Bronchus fibroblast of lung (primary cell): Measurements from ENCODE around the gene TEX53. TPM values are rescaled to one million over a fixed set of nuclear protein-coding genes. Genes with fewer than 3 reads are reported as not detected.

Experiments used
- total RNA-seq: library from RNA; depleted of rRNA; stranded (reverse); fragments of >200 nt; gene quantifications from 2 replicates; pipeline ENCODE4 v1.2.3, GENCODE V29; 2015

Gene TEX53
- total RNA-seq: not detected in 2 replicates

DNA sequence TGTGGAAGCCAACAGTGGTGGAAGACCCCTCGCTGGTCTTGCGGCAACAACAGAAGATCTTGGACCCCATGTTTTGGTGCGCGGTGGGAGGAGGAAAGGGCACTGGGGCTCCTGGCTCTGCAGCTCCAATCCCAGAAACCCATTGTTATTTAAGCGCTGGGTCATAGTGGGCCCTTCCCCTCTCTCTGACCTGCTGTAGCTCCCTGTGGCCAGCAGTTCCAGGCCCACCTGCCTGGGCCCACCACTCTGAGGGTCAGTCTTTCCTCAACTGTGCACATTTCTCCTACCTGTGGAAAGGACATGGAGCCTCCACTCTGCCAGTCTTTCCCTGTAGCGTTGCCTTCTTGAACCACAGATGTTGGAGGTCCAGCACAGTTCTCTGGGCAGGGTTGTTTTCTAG is at the start of gene TEX53:
Gene TEX53, minus strand, starts transcription at position 101 of the 400 bp plus-strand sequence. Its CDS starts 31 bp downstream, at position 70.

DNA sequence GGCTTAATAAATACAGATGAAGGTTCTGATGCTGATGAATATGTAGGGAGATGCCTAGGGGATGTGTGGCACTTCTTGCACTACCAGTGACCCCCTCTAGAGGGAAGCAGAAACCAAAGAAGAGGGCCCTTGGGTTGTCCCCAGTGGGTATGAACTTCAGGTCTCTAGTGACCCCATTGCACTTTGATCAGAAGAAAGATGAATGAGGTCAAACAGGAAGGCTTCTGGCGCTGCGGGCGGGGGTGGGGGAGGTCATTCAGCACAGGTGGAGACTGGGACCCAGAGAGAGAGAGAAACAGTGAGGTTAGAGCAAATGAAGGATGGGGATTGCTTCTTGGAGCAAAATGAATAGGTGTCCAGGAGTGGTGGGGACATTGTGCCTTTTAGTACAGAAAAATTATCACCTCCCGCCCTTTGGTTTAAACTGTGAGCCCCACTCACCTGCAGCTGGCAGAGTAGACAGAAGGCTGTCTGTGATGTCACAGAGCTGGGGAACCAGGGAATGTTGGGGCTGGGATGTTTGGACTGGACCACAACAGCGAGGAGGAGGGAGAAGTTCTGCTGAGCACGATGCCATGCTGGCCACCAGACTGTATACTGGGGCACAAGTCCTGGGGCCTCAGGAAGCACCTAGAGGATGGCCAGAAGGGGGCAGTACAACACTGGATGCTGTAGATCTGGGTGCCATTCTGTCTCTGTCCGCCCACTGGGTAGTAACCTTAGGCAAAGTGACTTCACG is 24.2 kb upstream of the TEX53 start, which contains the start of gene TEX48:
Gene TEX48, minus strand, starts transcription at position 599 of the 739 bp plus-strand sequence. CDS start 10,469 bp downstream, outside the sequence.

Other genes with a start within 250 kb of the TEX53 start
- 0.15 and 0.34 TPM in 2 replicates for gene WHRN, start 152.3 kb downstream of the TEX53 start, total RNA-seq
- gene ATP6V1G1, start 70.0 kb downstream of the TEX53 start, total RNA-seq: 90.8 and 93.3 TPM in 2 replicates
- 4.2 and 4.3 TPM in 2 replicates for gene TMEM268, start 46.5 kb downstream of the TEX53 start, total RNA-seq
- not detected in 2 replicates for gene TEX48, start 24.4 kb upstream of the TEX53 start, total RNA-seq
- gene TNFSF15, start 148.2 kb upstream of the TEX53 start, total RNA-seq: under 0.01 and 0.17 TPM in 2 replicates